HCT116 (cell line): ENCODE data around the gene DCAF8L1. TPM values are rescaled to one million over a fixed set of nuclear protein-coding genes. Genes with fewer than 3 reads are reported as not detected.

Source experiments
- ATAC-seq: fragments of 200-7000 bp; cut with Tn5 transposase; 2 replicates; pipeline ENCODE4 v1.9.1; 2020; ENCODE audit warnings: mild to moderate bottlenecking, moderate library complexity
- BruUV-seq: library from RNA; stranded (reverse); fragments of 400-500 nt; replicated peaks from 2 replicates; lab custom pipeline; 2021; lab: Mats Ljungman, UMichigan
- CTCF ChIA-PET: fragments of 300-600 bp; sonication (Branson Sonifier 250); formaldehyde crosslinking; loops from one replicate; lab custom pipeline; 2021; ENCODE audit warnings: antibody characterized with exemption; lab: Charles Lee
- POLR2A ChIA-PET: fragments of 300-600, 350-600 bp; sonication (Branson Sonifier 250); formaldehyde crosslinking; loops from one replicate; lab custom pipeline; 2021; ENCODE audit warnings: antibody characterized with exemption; lab: Charles Lee
- RAD21 ChIA-PET, 2 experiments: fragments of 300-600 bp; sonication (Branson Sonifier 250); formaldehyde crosslinking; loops; one replicate each; lab custom pipeline; 2023; ENCODE audit warnings: low total read pairs in 2 of 2; ENCODE audit not compliant: uncharacterized antibody in 2 of 2, unreplicated experiment in 2 of 2, low non-redundant PET in 1 of 2; lab: Charles Lee
- DNase-seq: peaks from one replicate; pipeline ENCODE4 v3.0.0-alpha.2; 2010; ENCODE audit warnings: low read depth, low spot score
- H2AFZ ChIP-seq: fragments of 200-600 bp; shearing (Covaris generic), sonication (generic); 2 replicates; pipeline ENCODE4 v1.6.1; 2017; ENCODE audit warnings: low read depth, mixed run types, mixed read lengths, antibody characterized with exemption, low read length; ENCODE audit not compliant: poor library complexity, severe bottlenecking
- H3K27ac ChIP-seq: 2 replicates; pipeline ENCODE4 v1.5.1; 2012; ENCODE audit warnings: low read depth, low read length
- H3K27me3 ChIP-seq: fragments of 200-600 bp; sonication (generic); 2 replicates; pipeline ENCODE4 v1.6.1; 2016; ENCODE audit warnings: mixed run types, low read length, mixed read lengths; ENCODE audit not compliant: insufficient read depth
- H3K36me3 ChIP-seq, 2 experiments: fragments of 200-500 bp in 1 of 2; fragments of 200-600 bp in 1 of 2; sonication (Bioruptor generic) in 1 of 2; sonication (generic) in 1 of 2; 2 replicates each; pipeline versions ENCODE4 v1.5.1 to v1.6.1; 2014 to 2016; ENCODE audit warnings: low read length in 2 of 2, inconsistent platforms in 1 of 2, mixed read lengths in 1 of 2, mixed run types in 1 of 2; ENCODE audit not compliant: insufficient read depth in 2 of 2, control insufficient read depth in 1 of 2
- H3K4me1 ChIP-seq, 2 experiments: fragments of 200-600 bp in 1 of 2; sonication (generic) in 1 of 2; 2 replicates each; pipeline versions ENCODE4 v1.5.1 to v1.6.1; 2012 to 2017; ENCODE audit warnings: low read length in 2 of 2, inconsistent platforms in 1 of 2, mild to moderate bottlenecking in 1 of 2, mixed read lengths in 1 of 2, mixed run types in 1 of 2, moderate library complexity in 1 of 2; ENCODE audit not compliant: insufficient read depth in 2 of 2, control insufficient read depth in 1 of 2
- H3K4me2 ChIP-seq: fragments of 200-600 bp; sonication (generic); 2 replicates; pipeline ENCODE4 v1.6.1; 2017; ENCODE audit warnings: mixed run types, low read length, mixed read lengths
- H3K4me3 ChIP-seq, 2 experiments: fragments of 200-600 bp in 1 of 2; sonication (generic) in 1 of 2; replicated peaks in 1 of 2; 2 replicates each; pipeline ENCODE4 v1.5.1; 2011 to 2016; ENCODE audit warnings: low read length in 2 of 2, control low read depth in 1 of 2, low read depth in 1 of 2, mild to moderate bottlenecking in 1 of 2, mixed read lengths in 1 of 2, mixed run types in 1 of 2
- H3K79me2 ChIP-seq: fragments of 200-600 bp; sonication (generic); 2 replicates; pipeline ENCODE4 v1.6.1; 2017; ENCODE audit warnings: mild to moderate bottlenecking, mixed run types, low read length, moderate library complexity, mixed read lengths; ENCODE audit not compliant: insufficient read depth
- H3K9ac ChIP-seq: fragments of 200-600 bp; sonication (generic); 2 replicates; pipeline ENCODE4 v1.6.1; 2016; ENCODE audit warnings: low read length, mixed read lengths
- H3K9me2 ChIP-seq: fragments of 200-600 bp; sonication (generic), shearing (Covaris generic); 2 replicates; pipeline ENCODE4 v1.6.1; 2017; ENCODE audit warnings: mixed run types, mild to moderate bottlenecking, moderate library complexity; ENCODE audit not compliant: insufficient read depth
- H3K9me3 ChIP-seq, 2 experiments: fragments of 200-500 bp in 1 of 2; fragments of 200-600 bp in 1 of 2; sonication (Bioruptor generic) in 1 of 2; sonication (generic) in 1 of 2; 2 replicates each; pipeline ENCODE4 v1.6.1; 2014 to 2017; ENCODE audit warnings: low read length in 2 of 2, mixed read lengths in 2 of 2, inconsistent platforms in 1 of 2, low read depth in 1 of 2, mild to moderate bottlenecking in 1 of 2, mixed run types in 1 of 2, moderate library complexity in 1 of 2; ENCODE audit not compliant: control insufficient read depth in 1 of 2, insufficient read depth in 1 of 2
- H4K20me1 ChIP-seq: fragments of 200-600 bp; sonication (generic), shearing (Covaris generic); 2 replicates; pipeline ENCODE4 v1.6.1; 2017; ENCODE audit warnings: mixed run types, mild to moderate bottlenecking, moderate library complexity; ENCODE audit not compliant: insufficient read depth
- ATF3 ChIP-seq: IDR thresholded peaks from 2 replicates; pipeline ENCODE4 v1.6.1; 2012
- CEBPB ChIP-seq: IDR thresholded peaks from 2 replicates; pipeline ENCODE4 v1.6.1; 2012; ENCODE audit warnings: low read depth
- CTCF ChIP-seq, 3 experiments: fragments of 200-600 bp in 1 of 3; sonication (generic) in 1 of 3; IDR thresholded peaks in 2 of 3; conservative IDR thresholded peaks in 1 of 3; 2 replicates each; pipeline ENCODE4 v1.5.1; 2012 to 2017; ENCODE audit warnings: low read depth in 2 of 3, low read length in 2 of 3, antibody characterized with exemption in 1 of 3, borderline replicate concordance in 1 of 3, control low read depth in 1 of 3, mild to moderate bottlenecking in 1 of 3, mixed read lengths in 1 of 3, mixed run types in 1 of 3, moderate library complexity in 1 of 3; ENCODE audit not compliant: insufficient read depth in 1 of 3
- EGR1 ChIP-seq: IDR thresholded peaks from 2 replicates; pipeline ENCODE4 v1.6.1; 2012; ENCODE audit warnings: low read depth
- ELF1 ChIP-seq: IDR thresholded peaks from 2 replicates; pipeline ENCODE4 v1.6.1; 2012; ENCODE audit warnings: low read depth, borderline replicate concordance
- EZH2 ChIP-seq: fragments of 200-600 bp; sonication (generic); IDR thresholded peaks from 2 replicates; pipeline ENCODE4 v1.6.1; 2017; ENCODE audit warnings: antibody characterized with exemption, mixed run types
- EZH2phosphoT487 ChIP-seq: fragments of 200-600 bp; IDR thresholded peaks from 2 replicates; pipeline ENCODE4 v1.6.1; 2018; ENCODE audit warnings: antibody characterized with exemption, borderline replicate concordance
- MAX ChIP-seq: IDR thresholded peaks from 2 replicates; pipeline ENCODE4 v1.6.1; 2012
- POLR2A ChIP-seq: IDR thresholded peaks from 2 replicates; pipeline ENCODE4 v1.7.0; 2011; ENCODE audit warnings: borderline replicate concordance; ENCODE audit not compliant: insufficient read depth, insufficient read length; ENCODE audit errors: extremely low read depth
- POLR2AphosphoS5 ChIP-seq: IDR thresholded peaks from 2 replicates; pipeline ENCODE4 v1.6.1; 2011; ENCODE audit warnings: mild to moderate bottlenecking, low read depth, low read length, moderate library complexity
- RAD21 ChIP-seq: IDR thresholded peaks from 2 replicates; pipeline ENCODE4 v1.6.1; 2012; ENCODE audit warnings: low read depth, mild to moderate bottlenecking
- SIN3A ChIP-seq: IDR thresholded peaks from 2 replicates; pipeline ENCODE4 v1.6.1; 2012; ENCODE audit warnings: low read depth
- SP1 ChIP-seq: IDR thresholded peaks from 2 replicates; pipeline ENCODE4 v1.6.1; 2012; ENCODE audit warnings: low read depth
- SRF ChIP-seq: IDR thresholded peaks from 2 replicates; pipeline ENCODE4 v1.6.1; 2012; ENCODE audit warnings: low read depth
- ZFX ChIP-seq: fragments of 450-650 bp; IDR thresholded peaks from 2 replicates; pipeline ENCODE4 v1.6.1; 2017
- ZNF274 ChIP-seq: fragments of 200-500 bp; sonication (Bioruptor generic); IDR thresholded peaks from 2 replicates; pipeline ENCODE4 v1.6.1; 2014; ENCODE audit warnings: mild to moderate bottlenecking, low read depth, low read length, inconsistent platforms
- intact Hi-C: fragments of 100-400 bp; cut with micrococcal nuclease; formaldehyde crosslinking; loops from 2 replicates; pipeline ENCODE4 v1.10.0; 2022
- total RNA-seq: library from RNA; stranded (reverse); gene quantifications from one replicate; pipeline ENCODE4 v1.2.1, GENCODE V29; 2021; ENCODE audit not compliant: unreplicated experiment
- TF ChIP-seq, protein P1 (sequence below): IDR thresholded peaks from 2 replicates; pipeline ENCODE4 v1.6.1; 2011; ENCODE audit warnings: mild to moderate bottlenecking, low read length, moderate library complexity; ENCODE audit not compliant: insufficient replicate concordance; ENCODE audit errors: extremely low read depth

Gene DCAF8L1
- total RNA-seq, 1 experiment from 2014 or later = not detected

DNA sequence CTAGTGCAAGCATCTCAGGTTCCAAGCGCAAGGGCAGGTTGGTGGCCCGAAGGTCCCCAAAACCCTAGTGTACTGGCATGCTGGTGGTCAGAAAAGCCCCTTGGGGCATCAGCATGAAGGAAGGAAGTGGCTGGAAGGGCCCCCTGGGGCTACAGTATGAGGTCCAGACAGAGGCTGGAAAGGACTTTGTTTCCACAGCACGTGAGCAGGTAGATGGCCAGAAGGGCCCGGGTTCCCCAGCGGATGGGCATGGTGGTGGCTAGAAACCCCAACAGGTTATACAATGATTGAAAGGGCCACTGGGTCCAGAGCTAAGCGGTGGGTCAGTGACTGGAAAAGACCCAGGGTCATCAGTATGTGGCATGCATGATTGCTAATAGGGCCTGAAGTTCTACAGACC is 34.7 kb upstream of the DCAF8L1 start:
- Histone ChIP-seq H3K36me3 (no peaks in the 10 kb centered on the region), H3K27ac (no peak overlapping the region), H3K9me3 (no peaks in the 10 kb centered on the region), H3K79me2 (no peaks in the 10 kb centered on the region), H3K4me2 (no peak overlapping the region), H3K27me3 (no peaks in the 10 kb centered on the region), H3K9ac (no peak overlapping the region), H3K4me1 (no peaks in the 10 kb centered on the region), H3K9me2 (no peaks in the 10 kb centered on the region), H2AFZ (no peak overlapping the region), H4K20me1 (no peaks in the 10 kb centered on the region), H3K4me3 (no peak overlapping the region)
- intact Hi-C loops = no loop called here
- CTCF ChIA-PET = no interaction called here
- RAD21 ChIA-PET = no interaction called here
- ATAC-seq = no peak
- BruUV-seq = no TSS peak
- TF ChIP-seq EZH2phosphoT487 (no peak), ELF1 (no peak), RAD21 (no peak), CEBPB (no peak), SRF (no peak), SIN3A (no peak), MAX (no peak), EGR1 (no peak), CTCF (IDR thresholded peaks at IDR 0.05 in 2 of 3, conservative IDR thresholded peaks at IDR 0.05 in 1 of 3; ENCODE audit: borderline replicate concordance in 1 of 3, insufficient read depth in 1 of 3, low read depth in 2 of 3, low read length in 2 of 3) (no peak), SP1 (no peak)
- POLR2A ChIA-PET = no interaction called here
- no peak for DNase-seq

DNA sequence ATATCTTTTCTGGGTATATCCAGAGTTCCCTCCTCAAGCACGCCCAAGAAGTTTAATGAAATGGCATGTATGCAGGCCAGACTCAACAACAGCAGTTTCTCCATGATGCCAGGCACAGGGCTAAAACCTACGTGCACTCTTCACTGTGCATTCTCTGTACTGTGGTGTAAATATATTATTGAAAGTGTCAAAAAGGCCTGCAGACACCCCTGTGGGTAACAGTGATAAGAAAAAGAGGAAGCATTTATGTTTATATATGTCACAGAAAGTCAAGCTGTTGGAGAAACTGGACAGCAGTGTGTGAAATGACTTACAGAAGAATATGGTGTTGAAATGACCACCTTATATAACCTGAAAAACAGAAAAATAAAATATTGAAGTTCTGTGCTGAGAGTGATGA is 29.6 kb upstream of the DCAF8L1 start:
- ChIA-PET RAD21 (no interaction called here), CTCF (no interaction called here), POLR2A (no interaction called here)
- Histone ChIP-seq H2AFZ (no peak overlapping the region), H3K4me3 (no peak overlapping the region), H3K27me3 (no peaks in the 10 kb centered on the region), H3K4me1 (no peaks in the 10 kb centered on the region), H3K36me3 (no peaks in the 10 kb centered on the region), H3K4me2 (no peak overlapping the region), H3K9ac (no peak overlapping the region), H4K20me1 (no peaks in the 10 kb centered on the region), H3K79me2 (no peaks in the 10 kb centered on the region), H3K9me3 (no peaks in the 10 kb centered on the region), H3K27ac (no peak overlapping the region), H3K9me2 (no peaks in the 10 kb centered on the region)
- ATAC-seq (no peak), DNase-seq (no peak)
- TF ChIP-seq POLR2AphosphoS5 (no peak), ZFX (no peak), EZH2 (no peak), SIN3A (no peak), POLR2A (no peak), CEBPB (no peak), ZNF274 (no peak), RAD21 (no peak), ATF3 (no peak), SRF (no peak)
- TF ChIP-seq, protein P1, sequence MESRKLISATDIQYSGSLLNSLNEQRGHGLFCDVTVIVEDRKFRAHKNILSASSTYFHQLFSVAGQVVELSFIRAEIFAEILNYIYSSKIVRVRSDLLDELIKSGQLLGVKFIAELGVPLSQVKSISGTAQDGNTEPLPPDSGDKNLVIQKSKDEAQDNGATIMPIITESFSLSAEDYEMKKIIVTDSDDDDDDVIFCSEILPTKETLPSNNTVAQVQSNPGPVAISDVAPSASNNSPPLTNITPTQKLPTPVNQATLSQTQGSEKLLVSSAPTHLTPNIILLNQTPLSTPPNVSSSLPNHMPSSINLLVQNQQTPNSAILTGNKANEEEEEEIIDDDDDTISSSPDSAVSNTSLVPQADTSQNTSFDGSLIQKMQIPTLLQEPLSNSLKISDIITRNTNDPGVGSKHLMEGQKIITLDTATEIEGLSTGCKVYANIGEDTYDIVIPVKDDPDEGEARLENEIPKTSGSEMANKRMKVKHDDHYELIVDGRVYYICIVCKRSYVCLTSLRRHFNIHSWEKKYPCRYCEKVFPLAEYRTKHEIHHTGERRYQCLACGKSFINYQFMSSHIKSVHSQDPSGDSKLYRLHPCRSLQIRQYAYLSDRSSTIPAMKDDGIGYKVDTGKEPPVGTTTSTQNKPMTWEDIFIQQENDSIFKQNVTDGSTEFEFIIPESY = no peak
- BruUV-seq = no TSS peak
- intact Hi-C loops = no loop called here
